Frontal cortex (tissue), 4 donors: ENCODE measurements around the gene JOSD2. TPM values are rescaled to one million over a fixed set of nuclear protein-coding genes. Genes with fewer than 3 reads are reported as not detected.
A peak's percentile ranks its signal among the peaks of the same experiment; 100 is the strongest.

Experiments used
- DNase-seq, 2 donors: peaks; one replicate each; pipeline ENCODE4 v3.0.0; 2012; ENCODE audit warnings: low spot score in 2 of 2
- FAIRE-seq: peaks from 2 replicates; lab custom pipeline; 2012; peaks lifted over from hg19 to GRCh38; lab: Jason Lieb, UNC
- total RNA-seq: library from RNA; depleted of rRNA; stranded (reverse); fragments of >200 nt; gene quantifications from one replicate; pipeline ENCODE4 v1.2.3, GENCODE V29; 2014
- donor health status: control.
- donor health status: control.
- donor health status: control.

Gene JOSD2
- total RNA-seq, 1 donor from 2014 or later, result 6.9 TPM

GRCh38 chr19:50461066-50461875 lies 49.7 kb downstream of the JOSD2 start:
- DNase-seq (peak; percentile 84 to 89), FAIRE-seq (no peak)

GRCh38 chr19:50460161-50460765 lies 50.7 kb downstream of the JOSD2 start:
- no peak for FAIRE-seq
- no peak for DNase-seq

- no peak for DNase-seq
- FAIRE-seq, result no peak
Measured at GRCh38 chr19:50459638-50460037, 51.4 kb downstream of the JOSD2 start.

GRCh38 chr19:50459067-50459456 lies 51.9 kb downstream of the JOSD2 start:
- DNase-seq, result no peak
- FAIRE-seq, result no peak

- FAIRE-seq (no peak), DNase-seq (no peak)
Measured at GRCh38 chr19:50458396-50459066, 52.5 kb downstream of the JOSD2 start.

- DNase-seq (no peak), FAIRE-seq (no peak)
Measured at GRCh38 chr19:50457300-50457699, 53.7 kb downstream of the JOSD2 start.

Other genes starting within 250 kb of the JOSD2 start
- 1.2 TPM for gene KCNC3, start 181.8 kb downstream of the JOSD2 start, total RNA-seq
- not detected for gene NAPSA, start 145.6 kb downstream of the JOSD2 start, total RNA-seq
- gene NR1H2, start 134.7 kb downstream of the JOSD2 start, total RNA-seq, result 15.1 TPM
- 12.6 TPM for gene POLD1, start 126.8 kb downstream of the JOSD2 start, total RNA-seq
- gene SPIB, start 92.3 kb downstream of the JOSD2 start, total RNA-seq, result under 0.01 TPM
- not detected for gene MYBPC2, start 78.3 kb downstream of the JOSD2 start, total RNA-seq
- gene EMC10, start 34.7 kb downstream of the JOSD2 start, total RNA-seq, result 53.4 TPM
- gene GARIN5A, start 34.3 kb downstream of the JOSD2 start, total RNA-seq, result 2.0 TPM
- 0.82 TPM for gene ASPDH, start 2.7 kb upstream of the JOSD2 start, total RNA-seq
- 78.3 TPM for gene LRRC4B, start 57.2 kb upstream of the JOSD2 start, total RNA-seq
- 20.4 TPM for gene SYT3, start 128.7 kb upstream of the JOSD2 start, total RNA-seq
- gene C19orf81, start 138.3 kb upstream of the JOSD2 start, total RNA-seq, result not detected
- 18.3 TPM for gene SHANK1, start 208.6 kb upstream of the JOSD2 start, total RNA-seq
- 2.4 TPM for gene CLEC11A, start 212.2 kb upstream of the JOSD2 start, total RNA-seq